ENCODE results near the gene RBM26.
"Not testable (repeated sequence)": the region's sequence is repeated elsewhere in the genome, so short reads cannot be mapped to it uniquely, and the experiment has no call there.

RBM26 gene

GRCh38 chr13:79386125-79386826 lies 19.8 kb downstream of the RBM26 start:
- no peak for DNase-seq

GRCh38 chr13:79385694-79386093 lies 20.4 kb downstream of the RBM26 start:
- peak; percentile 62 for DNase-seq

- no peak for DNase-seq
Measured at GRCh38 chr13:79384022-79384610, 21.9 kb downstream of the RBM26 start.

- peak; percentile 19 for DNase-seq
Measured at GRCh38 chr13:79382545-79383275, 23.3 kb downstream of the RBM26 start.

- no peak for DNase-seq
Measured at GRCh38 chr13:79380997-79381396, 25.1 kb downstream of the RBM26 start.

GRCh38 chr13:79379274-79379673 lies 26.8 kb downstream of the RBM26 start:
- DNase-seq, result no peak

- DNase-seq, result no peak
Measured at GRCh38 chr13:79376843-79377242, 29.2 kb downstream of the RBM26 start.

- no peak for DNase-seq
Measured at GRCh38 chr13:79374578-79374977, 31.5 kb downstream of the RBM26 start.

- no peak for DNase-seq
Measured at GRCh38 chr13:79373916-79374315, 32.1 kb downstream of the RBM26 start.

- no peak for DNase-seq
Measured at GRCh38 chr13:79369226-79369625, 36.8 kb downstream of the RBM26 start.

- no peak for DNase-seq
Measured at GRCh38 chr13:79365981-79366380, 40.1 kb downstream of the RBM26 start.

GRCh38 chr13:79361299-79361698 lies 44.8 kb downstream of the RBM26 start:
- DNase-seq, result peak; percentile 56

GRCh38 chr13:79360095-79360494 lies 46.0 kb downstream of the RBM26 start:
- peak; percentile 30 for DNase-seq

GRCh38 chr13:79359064-79359463 lies 47.0 kb downstream of the RBM26 start:
- no peak for DNase-seq

GRCh38 chr13:79354285-79354684 lies 51.8 kb downstream of the RBM26 start:
- no peak for DNase-seq

GRCh38 chr13:79353693-79354092 lies 52.4 kb downstream of the RBM26 start:
- DNase-seq, result no peak

GRCh38 chr13:79352107-79352506 lies 53.9 kb downstream of the RBM26 start:
- no peak for DNase-seq

GRCh38 chr13:79349608-79350007 lies 56.4 kb downstream of the RBM26 start:
- not testable (repeated sequence) for DNase-seq

- DNase-seq, result no peak
Measured at GRCh38 chr13:79349011-79349410, 57.0 kb downstream of the RBM26 start.

- DNase-seq, result no peak
Measured at GRCh38 chr13:79346300-79346914, 59.6 kb downstream of the RBM26 start.

- no peak for DNase-seq
Measured at GRCh38 chr13:79341202-79341601, 64.9 kb downstream of the RBM26 start.

- no peak for DNase-seq
Measured at GRCh38 chr13:79340490-79340889, 65.6 kb downstream of the RBM26 start.

- DNase-seq, result no peak
Measured at GRCh38 chr13:79338343-79338742, 67.7 kb downstream of the RBM26 start.

GRCh38 chr13:79336966-79337365 lies 69.1 kb downstream of the RBM26 start:
- DNase-seq, result no peak
